GM19035 (cell line): ENCODE data around the gene HTR6.

ENCODE experiments used
- ATAC-seq: cut with Tn5 transposase; IDR thresholded peaks from one replicate; pipeline ENCODE4 v1.9.1; 2021; ENCODE audit not compliant: unreplicated experiment

Gene HTR6

DNA sequence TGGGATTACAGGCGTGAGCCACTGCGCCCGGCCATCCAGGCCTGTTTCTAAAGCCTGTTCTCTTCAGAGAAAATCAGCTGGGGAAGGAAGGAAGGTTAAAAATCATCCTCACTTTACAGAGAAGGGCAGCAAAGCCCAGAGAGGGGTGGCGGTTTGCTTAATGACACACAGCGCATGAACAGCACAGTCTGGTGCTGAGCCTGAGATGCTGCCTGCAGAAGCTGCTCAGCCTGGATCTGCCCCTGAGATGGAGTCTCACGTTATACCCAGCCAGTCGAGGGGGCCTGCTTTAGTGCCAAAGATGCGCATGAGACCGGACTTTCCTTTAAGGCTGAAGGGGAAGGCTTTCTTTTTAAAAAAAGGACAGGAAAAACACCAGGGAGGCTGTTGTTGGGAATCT is 21.3 kb downstream of the HTR6 start:
- ATAC-seq, result no peak

DNA sequence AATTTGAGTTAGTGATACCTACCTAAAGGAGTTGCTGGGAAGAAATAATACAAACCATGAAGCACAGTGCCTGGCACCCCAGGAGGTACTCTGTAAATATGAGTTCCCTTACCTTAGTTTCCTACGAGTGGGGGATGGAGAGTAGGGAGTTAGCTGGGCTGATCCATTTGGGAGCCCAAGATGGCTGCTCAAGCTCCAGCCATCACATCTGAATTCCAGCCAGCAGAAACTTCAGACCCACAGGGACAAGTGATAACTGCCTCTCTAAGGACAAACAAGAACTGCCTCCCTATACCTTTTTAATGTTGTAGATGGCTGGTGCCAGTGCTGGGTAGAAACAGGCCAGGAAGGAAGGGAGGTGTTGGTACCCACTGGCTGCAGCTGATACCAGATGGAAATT is 22.7 kb downstream of the HTR6 start:
- no peak for ATAC-seq

DNA sequence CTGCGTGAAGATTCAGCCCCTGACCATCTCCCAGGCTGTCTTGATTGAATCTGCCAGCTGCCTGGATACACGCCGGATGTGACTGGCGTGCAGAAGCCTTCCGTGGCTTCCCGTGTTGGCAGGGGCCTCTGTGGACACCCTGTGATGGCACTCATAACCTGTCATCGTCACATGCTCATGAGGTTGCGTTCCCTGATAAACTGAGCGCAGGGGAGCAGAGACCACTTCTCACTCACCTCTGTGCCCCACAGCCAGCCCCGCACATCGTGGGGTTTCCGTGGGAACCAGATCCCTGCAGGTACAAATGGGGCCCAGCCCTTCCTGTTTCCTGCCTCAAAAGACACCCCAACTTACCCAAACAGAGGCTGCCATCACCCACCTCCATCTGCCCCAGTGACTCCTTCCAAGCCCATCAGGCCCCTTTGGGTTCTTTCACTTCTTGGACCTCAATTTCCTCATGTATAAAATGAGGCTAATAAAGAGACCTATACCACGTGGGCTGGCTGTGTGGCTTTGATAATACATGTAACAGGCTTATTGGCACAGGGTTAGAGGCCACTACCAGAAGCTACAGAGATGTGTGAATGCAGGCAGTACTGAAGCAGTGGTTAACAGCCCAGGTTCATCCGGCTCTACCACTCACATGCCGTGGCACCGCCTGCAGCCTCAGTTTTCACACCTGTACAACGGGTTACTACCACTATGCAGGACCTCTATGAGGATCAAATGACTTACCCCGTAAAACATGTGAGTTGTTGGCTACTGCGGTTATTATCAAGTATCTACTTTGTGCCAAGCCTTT is 23.6 kb downstream of the HTR6 start:
- ATAC-seq, result no peak

DNA sequence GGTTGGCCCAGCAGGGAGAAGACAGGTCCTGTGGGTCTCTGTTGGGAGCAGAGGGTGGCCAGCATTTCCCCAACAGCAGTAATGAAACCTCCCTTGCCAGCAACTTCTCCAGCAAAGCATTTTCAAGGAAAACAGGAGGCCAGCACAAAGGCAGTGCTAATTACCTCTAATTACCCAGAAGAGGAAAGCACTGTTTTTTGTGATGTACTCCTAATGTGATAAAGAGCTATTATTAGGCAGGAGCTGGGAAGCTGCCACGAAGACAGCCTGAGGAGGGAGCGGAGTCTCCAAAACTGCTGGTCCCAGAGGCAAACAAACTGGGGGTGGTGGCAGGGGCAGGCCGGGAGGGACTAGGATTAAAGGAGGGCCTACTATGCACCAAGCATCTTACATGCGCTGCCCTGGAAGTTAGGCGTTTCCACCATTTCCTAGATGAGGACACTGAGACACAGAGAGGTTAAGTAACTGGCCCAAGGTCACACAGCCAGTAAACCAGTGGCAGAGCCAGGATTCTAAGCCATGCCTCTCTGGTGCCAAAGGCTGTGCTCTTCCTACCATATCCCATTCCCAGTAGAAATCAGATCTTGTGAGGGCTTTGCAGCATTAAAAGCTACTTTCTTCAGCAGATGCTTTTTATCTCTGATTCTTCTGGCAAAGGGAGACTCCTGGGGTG is 24.5 kb downstream of the HTR6 start:
- ATAC-seq, result no peak

DNA sequence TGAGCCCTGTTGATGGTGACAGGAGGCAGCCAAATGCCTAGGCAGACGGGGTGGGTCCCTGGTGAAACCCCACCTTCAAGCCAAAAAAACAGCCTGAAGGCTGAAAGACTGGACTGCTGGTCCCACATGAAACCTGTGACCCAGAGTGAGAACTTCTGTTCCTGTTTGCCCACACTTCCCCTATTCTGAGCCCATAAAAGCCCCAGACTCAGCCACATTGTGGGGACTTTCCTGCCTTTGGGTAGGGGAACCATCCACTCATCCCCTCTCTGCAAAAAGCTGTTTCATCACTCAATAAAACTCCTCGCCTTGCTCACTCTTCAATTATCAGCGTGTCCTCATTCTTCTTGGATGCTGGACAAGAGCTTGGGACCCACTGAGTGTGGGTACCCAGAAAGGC is 25.2 kb downstream of the HTR6 start:
- ATAC-seq, result no peak

DNA sequence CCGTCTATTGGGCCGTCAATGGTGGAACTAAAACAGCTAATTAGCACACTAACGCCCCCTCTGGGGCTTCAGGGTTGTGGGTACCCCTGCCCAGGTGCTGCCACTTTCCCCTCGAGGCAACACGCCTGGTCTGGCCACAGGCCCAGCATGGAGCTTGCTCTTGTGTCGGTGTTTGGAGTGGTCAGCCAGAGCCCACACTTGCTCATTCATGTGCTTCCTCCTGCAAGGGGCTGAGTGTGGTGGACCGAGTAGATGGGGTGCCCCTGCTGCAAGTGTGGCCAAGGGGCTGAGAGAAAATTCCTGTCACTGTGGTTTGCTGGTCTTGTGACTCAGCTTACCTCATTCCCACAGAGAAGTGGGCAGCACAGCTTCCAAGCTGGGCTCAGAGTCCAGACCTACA is 25.7 kb downstream of the HTR6 start:
- ATAC-seq, result no peak

DNA sequence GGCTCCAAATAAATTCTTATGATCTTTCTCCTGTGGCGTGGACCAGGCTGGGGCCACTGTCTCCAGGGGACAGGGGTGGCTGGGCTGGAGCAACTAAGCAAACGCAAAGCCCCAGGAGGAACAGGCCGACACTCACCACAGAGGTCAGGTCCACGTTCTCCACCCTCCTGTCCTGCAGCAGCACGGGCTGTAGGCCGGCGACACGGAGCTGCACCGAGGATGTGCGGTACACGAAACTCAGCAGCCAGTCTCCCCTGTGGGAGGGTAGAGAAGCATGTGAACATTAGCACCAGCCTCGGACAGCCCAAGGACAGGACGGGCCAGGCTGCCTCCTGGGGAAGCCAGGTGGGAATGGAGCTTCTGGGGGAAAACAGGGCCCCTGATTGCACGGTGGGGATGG is 29.6 kb downstream of the HTR6 start:
- ATAC-seq, result no peak

DNA sequence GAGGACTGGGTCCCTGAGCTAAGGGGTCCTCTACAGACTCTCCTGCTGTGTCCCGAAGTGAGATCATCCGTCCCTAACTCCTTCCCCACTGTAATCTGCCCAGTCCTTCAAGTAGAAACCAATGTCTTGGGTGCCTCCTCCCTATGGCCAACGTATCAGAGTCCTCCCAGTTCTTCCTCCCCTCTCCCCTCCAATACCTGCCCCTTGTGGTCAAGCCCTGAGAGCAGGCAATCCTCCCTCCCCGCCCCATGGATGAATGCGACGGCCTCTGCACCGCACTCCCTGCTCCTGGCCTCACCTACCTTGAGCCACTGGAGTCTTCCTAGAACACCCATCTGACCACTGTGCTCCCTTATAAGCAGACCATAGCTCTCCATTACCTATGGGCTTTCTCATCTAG is 31.1 kb downstream of the HTR6 start:
- no peak for ATAC-seq

DNA sequence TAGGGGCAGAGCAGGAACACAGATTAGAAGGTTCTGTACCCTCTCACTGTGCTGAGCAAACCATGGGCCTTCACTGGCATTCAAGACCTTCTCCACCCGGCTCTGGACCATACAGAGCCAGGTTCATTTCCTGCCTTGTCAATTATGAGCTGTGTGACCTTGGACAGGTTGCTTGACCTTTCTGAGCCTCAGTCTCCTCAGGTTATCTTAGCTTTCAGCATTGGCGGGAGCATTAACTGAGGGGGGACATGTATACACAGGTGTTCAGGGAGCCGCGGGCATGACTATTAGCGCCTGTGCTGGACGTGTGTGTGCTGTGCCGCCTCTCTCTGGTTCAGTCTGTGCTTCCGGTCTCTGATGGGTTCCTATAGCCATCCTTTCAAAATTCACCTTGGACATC is 32.1 kb downstream of the HTR6 start:
- ATAC-seq, result no peak

DNA sequence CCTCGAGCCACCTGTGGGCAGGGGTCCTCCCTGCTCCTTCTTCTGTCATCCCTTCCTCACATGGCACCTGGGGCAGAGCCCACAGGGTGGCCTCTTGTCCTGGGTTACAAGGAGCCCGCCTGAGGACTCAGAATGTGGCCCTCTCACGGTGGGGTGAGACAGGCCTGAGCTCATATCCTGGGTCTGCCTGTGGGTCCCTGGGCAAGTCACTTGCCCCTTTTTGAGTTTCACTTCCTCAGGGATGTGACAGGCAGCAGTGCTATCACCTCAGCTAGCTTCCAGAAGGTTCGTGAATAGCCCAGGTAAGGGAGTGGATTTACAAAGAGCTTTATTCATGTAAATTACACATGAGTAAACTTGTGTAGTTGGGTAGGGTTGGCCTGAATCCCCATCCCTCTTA is 33.5 kb downstream of the HTR6 start:
- no peak for ATAC-seq

DNA sequence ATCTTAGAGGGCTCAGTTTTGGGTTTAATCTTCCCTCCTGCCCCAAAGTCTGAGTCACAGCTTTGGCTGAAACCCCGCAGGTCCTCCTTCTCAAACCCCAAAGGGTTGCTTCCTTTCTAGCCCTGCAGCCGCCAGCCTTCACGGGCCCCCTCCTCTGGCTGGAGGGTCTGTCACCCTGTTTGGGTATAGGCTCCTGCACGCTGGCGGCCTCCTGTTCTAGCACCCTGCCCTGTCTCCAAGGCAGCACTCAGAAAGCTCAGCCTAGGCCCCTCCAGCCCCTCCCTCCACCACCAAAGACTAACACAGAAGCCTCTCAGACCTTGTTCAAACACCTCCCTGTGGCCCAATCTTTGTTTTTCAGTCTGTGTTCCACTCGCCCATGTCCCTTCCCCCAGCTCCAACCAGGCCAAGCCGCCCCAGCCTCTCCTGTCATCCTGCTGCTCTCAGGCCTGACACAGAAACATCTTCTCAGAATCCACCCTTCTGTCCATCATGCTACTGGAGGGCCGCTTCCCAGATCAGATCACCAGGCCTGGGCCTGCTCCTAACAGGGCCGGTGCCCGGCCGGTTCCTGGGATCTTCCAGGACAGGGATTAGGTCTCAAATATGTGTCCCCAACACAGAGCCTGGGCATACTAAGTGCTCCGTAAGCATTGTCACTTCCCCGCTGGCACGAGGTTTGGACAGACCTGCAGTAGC is 35.6 kb downstream of the HTR6 start:
- ATAC-seq, result no peak

DNA sequence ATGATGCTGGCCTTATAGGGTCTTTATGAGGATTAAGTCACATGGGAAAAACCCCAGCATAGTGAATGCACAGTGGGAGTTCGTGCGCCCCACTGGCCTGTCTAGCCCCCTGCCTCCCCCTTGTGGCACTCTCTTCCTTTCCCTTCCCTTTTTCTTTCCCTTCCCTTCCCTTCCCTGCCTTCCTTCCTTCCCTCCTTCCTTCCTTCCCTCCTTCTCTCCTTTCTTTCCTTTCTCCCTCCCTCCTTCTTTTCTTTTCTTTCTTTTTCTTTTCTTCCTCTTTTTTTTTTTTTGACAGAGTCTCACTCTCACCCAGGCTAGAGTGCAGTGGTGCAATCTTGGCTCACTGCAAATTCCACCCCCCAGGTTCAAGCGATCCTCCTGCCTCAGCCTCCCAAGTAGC is 38.6 kb downstream of the HTR6 start:
- ATAC-seq, result no peak

DNA sequence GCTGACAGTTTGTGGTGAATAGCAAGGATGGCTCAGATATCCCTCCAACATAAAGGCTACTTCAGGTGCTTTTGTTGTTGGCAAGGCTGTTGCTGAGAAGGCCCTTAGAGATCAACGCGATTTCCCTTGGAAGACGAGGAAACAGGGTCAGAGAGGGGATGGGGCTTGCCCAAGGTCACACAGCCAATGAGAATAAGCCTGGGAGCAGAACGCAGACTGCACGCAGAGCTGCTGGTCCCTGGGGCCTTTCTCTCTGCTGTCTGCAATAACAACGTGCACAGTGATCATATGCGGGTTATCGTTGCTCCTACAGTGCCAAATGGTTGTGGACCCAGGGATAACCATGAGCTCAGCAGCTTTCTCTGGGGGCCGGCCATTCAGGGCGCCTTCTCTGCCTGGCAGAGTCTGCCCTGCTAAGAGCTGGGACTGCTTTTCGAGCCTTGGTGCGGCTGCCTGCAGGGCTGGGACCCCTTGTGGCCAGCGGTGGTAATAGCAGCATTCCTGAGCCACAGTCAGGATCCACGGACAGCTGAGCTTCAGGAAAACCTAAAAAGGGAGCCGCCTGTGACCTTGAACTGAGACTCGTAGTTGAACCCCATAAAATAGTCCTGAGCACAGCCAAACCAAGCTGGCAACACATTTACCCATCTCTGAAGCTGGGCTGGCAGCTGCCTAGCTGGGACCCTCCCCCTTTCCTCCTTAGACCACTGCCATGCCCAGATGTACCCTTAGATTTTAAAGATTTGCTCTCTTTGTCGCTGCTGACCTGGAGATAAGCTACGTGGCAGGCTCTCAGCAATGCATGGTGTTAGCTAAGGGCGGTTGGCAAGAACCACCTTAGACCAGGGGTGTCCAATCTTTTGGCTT is 39.8 kb downstream of the HTR6 start:
- ATAC-seq, result no peak

DNA sequence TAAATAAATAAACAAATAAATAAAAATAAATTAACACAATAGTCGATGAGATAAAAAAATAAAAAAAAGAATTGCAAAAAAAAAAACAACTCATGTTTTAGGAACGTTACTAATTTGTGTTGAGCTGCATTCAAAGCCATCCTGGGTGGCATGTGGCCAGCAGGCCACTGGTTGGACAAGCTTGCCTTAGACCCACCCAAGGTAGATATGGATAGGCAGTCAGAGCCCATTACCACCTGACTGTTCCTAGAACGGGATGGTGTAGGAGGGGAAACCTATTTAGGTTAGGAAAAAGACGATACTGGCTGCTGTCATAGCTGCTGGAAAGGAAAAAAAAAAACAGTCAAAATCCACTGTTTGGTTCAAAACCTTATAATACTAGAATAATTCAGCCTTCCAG is 40.8 kb downstream of the HTR6 start:
- ATAC-seq, result no peak

DNA sequence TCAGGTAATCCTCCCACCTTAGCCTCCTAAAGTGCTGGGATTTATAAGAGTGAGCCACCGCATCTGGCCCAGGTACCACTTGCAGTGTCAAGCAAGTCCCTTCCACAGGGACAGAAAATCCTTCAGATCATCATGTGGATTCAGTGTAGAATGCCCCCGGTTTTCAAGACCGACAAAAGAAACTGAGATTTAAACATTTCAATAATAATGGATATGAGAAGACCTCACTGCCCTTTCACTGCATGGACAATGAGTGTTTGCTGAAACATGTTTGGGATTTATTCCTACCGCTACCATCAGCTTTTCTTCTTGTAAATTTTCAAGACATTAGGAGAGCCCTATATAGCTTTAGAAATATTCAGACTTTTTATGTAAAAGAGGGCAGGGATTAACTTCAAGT is 41.5 kb downstream of the HTR6 start:
- no peak for ATAC-seq

DNA sequence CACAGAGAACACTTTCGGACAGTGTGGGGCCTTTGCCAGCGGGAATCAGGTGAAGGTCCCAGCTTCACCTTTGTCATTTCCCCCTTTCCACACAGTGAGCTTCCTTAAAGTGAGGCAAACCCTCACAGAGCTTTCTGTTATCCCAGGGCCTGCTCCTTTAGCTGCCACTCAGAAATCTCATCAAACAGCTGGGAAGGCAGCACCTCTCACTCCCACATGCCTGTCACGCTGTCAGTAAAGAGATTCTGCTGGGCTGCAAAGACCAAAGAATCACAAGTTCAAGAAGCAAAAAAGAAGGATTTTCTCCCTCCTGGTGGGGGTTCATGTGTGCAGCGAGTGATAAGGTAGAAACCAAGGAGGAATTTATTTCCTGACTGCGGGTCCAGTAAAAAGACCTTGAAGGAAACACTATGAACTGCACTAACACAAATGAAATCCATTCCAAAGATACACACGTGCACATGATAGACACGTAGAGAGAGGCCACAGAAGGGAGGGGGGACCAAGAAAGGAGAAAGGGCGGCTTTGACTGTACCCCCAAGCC is 44.0 kb downstream of the HTR6 start:
- ATAC-seq, result no peak

DNA sequence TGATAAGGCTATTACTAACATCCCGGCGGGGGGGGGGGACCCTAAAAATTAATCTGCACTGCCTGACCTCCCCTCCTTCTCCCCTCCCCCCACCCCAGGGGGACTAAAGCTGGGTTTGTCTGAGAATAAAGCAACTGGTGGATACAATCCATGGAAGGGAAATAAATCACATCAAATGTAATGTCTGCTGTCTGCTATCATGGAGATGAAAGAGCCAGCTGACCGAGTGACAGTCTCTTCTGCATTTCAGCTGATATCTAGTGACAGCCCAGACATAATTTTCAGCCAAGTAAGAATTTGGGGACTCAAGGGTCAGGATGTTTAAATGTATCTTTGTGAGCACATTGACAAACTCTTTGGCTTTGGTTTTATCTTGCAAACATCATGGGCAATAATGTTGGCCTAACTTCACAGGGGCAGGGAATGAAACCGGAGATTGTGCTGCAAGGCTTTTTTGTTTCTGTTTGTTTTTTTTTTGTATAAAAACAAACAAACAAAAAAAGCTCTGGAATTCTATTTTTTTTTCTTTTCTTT is 44.7 kb downstream of the HTR6 start:
- ATAC-seq, result no peak

DNA sequence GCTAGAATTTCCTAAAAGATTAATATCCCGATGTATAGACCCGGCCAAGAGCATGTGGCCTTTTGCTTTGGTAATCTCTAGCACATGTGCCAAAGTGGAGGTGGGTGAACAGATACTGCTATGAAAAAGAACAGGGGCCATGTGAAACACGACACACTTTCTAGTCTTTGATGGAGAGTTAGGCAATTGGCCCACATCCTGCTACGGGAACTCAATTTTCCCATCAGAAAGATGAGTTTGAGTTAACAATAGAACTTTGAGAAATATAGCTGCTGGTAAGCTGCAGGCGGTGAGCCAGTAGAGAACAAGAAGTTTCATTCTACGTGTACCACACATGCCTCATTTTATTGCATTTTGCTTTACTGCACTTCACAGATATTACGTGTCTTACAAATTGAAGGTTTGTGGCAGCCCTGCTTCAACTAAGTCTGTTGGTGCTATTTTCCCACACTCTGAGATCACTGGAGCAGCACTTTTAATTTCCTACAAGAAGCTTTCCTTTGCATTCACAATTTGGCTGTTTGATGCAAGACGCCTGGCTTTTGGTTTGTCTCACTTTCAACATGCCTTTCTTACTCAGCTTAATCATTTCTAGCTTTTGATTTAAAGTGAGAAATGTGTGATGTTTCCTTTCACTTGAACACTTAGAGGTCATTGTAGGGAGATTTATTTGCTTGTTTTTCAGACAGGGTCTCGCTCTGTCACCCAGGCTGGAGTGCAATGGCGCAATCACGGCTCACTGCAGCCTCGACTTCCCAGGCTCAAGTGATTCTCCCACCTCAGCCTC is 46.3 kb downstream of the HTR6 start:
- ATAC-seq, result no peak

DNA sequence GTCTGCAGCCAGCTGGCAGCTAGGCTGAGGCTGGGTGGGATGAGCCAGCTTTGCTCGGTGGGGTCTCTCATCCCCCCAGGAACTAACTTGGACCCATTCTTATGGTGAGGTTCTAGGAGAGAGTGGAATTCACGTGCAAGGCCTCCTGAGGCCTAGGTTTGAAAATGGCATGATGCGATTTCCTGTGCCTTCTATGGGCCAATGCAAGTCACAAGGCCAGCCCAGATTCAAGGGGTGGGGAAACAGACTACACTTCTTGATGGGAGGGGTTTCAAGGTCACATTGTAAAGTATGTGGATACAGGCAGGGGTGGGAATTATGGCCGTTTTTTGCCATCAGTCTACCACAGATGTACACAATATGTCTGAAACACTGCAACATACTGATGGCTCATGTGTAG is 48.3 kb downstream of the HTR6 start:
- no peak for ATAC-seq
